K562 (cell line): Measurements from ENCODE around the gene ANKRD44. TPM values are rescaled to one million over a fixed set of nuclear protein-coding genes. Genes with fewer than 3 reads are reported as not detected.

Experiments used
- ATAC-seq: fragments of 200-7000 bp; cut with Tn5 transposase; 3 replicates; pipeline ENCODE4 v1.9.1; 2020; ENCODE audit warnings: moderate library complexity
- BruUV-seq: library from RNA; stranded (reverse); fragments of 400-500 nt; replicated peaks from 2 replicates; lab custom pipeline; 2021; lab: Mats Ljungman, UMichigan
- CTCF ChIA-PET: fragments of 300-600 bp; formaldehyde crosslinking; extraction: SDS; loops from one replicate; lab custom pipeline; 2021; ENCODE audit warnings: low intra/inter-chr PET ratio; lab: Yijun Ruan, JAX
- POLR2A ChIA-PET: fragments of 300-600, 350-650 bp; sonication (Branson Sonifier 250); formaldehyde crosslinking; extraction: SDS; loops from one replicate; lab custom pipeline; 2021; ENCODE audit warnings: antibody characterized with exemption, inconsistent platforms; lab: Yijun Ruan, JAX
- DNase-seq, 4 experiments: peaks; one replicate each; pipeline versions ENCODE4 v3.0.0 to v3.0.0-alpha.2; 2011 to 2018; ENCODE audit warnings: low spot score in 3 of 4, mixed read lengths in 3 of 4; ENCODE audit errors: extremely low read depth in 1 of 4
- FAIRE-seq: peaks from 2 replicates; lab custom pipeline; 2011; peaks lifted over from hg19 to GRCh38; lab: Jason Lieb, UNC
- H2AFZ ChIP-seq: 2 replicates; pipeline ENCODE4 v1.6.0; 2011; ENCODE audit warnings: low read depth, low read length, control low read depth, inconsistent platforms
- H3K27ac ChIP-seq: fragments of 200-600 bp; 3 replicates; pipeline ENCODE4 v1.8.0; 2011; ENCODE audit warnings: low read depth, mild to moderate bottlenecking, control low read depth, inconsistent platforms, low read length, moderate library complexity, mixed read lengths; ENCODE audit errors: extremely low read depth
- H3K27me3 ChIP-seq, 2 experiments: fragments of 300-600 bp in 1 of 2; 2 replicates in 1 of 2; 3 replicates in 1 of 2; pipeline versions ENCODE4 v1.6.0 to v1.8.0; 2011; ENCODE audit warnings: inconsistent platforms in 2 of 2, low read length in 2 of 2, mild to moderate bottlenecking in 1 of 2, mixed read lengths in 1 of 2, moderate library complexity in 1 of 2; ENCODE audit not compliant: control insufficient read depth in 2 of 2, insufficient read depth in 2 of 2
- H3K36me3 ChIP-seq: fragments of 300-600 bp; 3 replicates; pipeline ENCODE4 v1.8.0; 2011; ENCODE audit warnings: mild to moderate bottlenecking, low read length, inconsistent platforms; ENCODE audit not compliant: control insufficient read depth, insufficient read depth
- H3K4me1 ChIP-seq, 2 experiments: fragments of 200-600 bp in 1 of 2; replicated peaks in 1 of 2; 2 replicates in 1 of 2; 3 replicates in 1 of 2; pipeline versions ENCODE4 v1.5.1 to v1.8.0; 2011; ENCODE audit warnings: inconsistent platforms in 2 of 2, low read length in 2 of 2, mild to moderate bottlenecking in 1 of 2, mixed read lengths in 1 of 2, moderate library complexity in 1 of 2; ENCODE audit not compliant: control insufficient read depth in 2 of 2, insufficient read depth in 2 of 2
- H3K4me2 ChIP-seq: 2 replicates; pipeline ENCODE4 v1.6.1; 2011; ENCODE audit warnings: low read length, control low read depth, inconsistent platforms, mixed read lengths; ENCODE audit not compliant: insufficient read depth
- H3K4me3 ChIP-seq: fragments of 200-600 bp; sonication (generic), shearing (Covaris generic); 2 replicates; pipeline ENCODE4 v1.5.1; 2016; ENCODE audit warnings: control low read depth, inconsistent platforms
- H3K79me2 ChIP-seq: fragments of 200-600 bp; 3 replicates; pipeline ENCODE4 v1.8.0; 2011; ENCODE audit warnings: low read length, inconsistent platforms; ENCODE audit not compliant: control insufficient read depth, insufficient read depth
- H3K9ac ChIP-seq, 2 experiments: 2 replicates each; pipeline versions ENCODE4 v1.6.0 to v1.6.1; 2011; ENCODE audit warnings: low read depth in 2 of 2, low read length in 2 of 2, control low read depth in 1 of 2, inconsistent platforms in 1 of 2, mild to moderate bottlenecking in 1 of 2, mixed read lengths in 1 of 2; ENCODE audit not compliant: insufficient read depth in 1 of 2
- H3K9me1 ChIP-seq: one replicate; pipeline ENCODE4 v1.6.0; 2011; ENCODE audit warnings: inconsistent platforms, mild to moderate bottlenecking, low read length, moderate library complexity; ENCODE audit not compliant: control insufficient read depth, insufficient read depth
- H3K9me3 ChIP-seq: replicated peaks from 2 replicates; pipeline ENCODE4 v1.5.1; 2011; ENCODE audit warnings: low read depth, low read length, inconsistent platforms; ENCODE audit not compliant: control insufficient read depth, insufficient read depth
- H4K20me1 ChIP-seq: replicated peaks from 2 replicates; pipeline ENCODE4 v1.6.1; 2011; ENCODE audit warnings: low read length, inconsistent platforms, mixed read lengths; ENCODE audit not compliant: control insufficient read depth, insufficient read depth
- C11orf30 ChIP-seq: fragments of 450-650 bp; IDR thresholded peaks from 2 replicates; pipeline ENCODE4 v1.6.1; 2016; ENCODE audit warnings: low read depth, mild to moderate bottlenecking
- HDGF ChIP-seq: fragments of 450-650 bp; IDR thresholded peaks from 2 replicates; pipeline ENCODE4 v1.6.1; 2016
- HMGN3 ChIP-seq: IDR thresholded peaks from 2 replicates; pipeline ENCODE4 v1.6.1; 2011; ENCODE audit warnings: borderline replicate concordance, low read depth, mild to moderate bottlenecking, mixed read lengths, low read length; ENCODE audit not compliant: insufficient read length; ENCODE audit errors: extremely low read depth
- ILK ChIP-seq: fragments of 450-650 bp; IDR thresholded peaks from 2 replicates; pipeline ENCODE4 v1.6.1; 2016; ENCODE audit warnings: missing genetic modification characterization, low read depth, mild to moderate bottlenecking, missing compliant biosample characterization, moderate library complexity, borderline replicate concordance
- POLR3G ChIP-seq: IDR thresholded peaks from 2 replicates; pipeline ENCODE4 v1.6.1; 2011; ENCODE audit not compliant: insufficient read length, insufficient replicate concordance; ENCODE audit errors: extremely low read depth
- ZKSCAN1 ChIP-seq: fragments of 150-350 bp; IDR thresholded peaks from 2 replicates; pipeline ENCODE4 v1.6.1; 2016; ENCODE audit warnings: low read depth, low read length
- WGBS: fragments of 100-300 bp; shearing (Covaris generic); methylation state at CpG from one replicate; pipeline ENCODE4 v1.1.6; 2016; ENCODE audit warnings: low coverage, mixed read lengths; ENCODE audit not compliant: insufficient coverage; ENCODE audit errors: missing lambda C conversion rate; 5-methylcytosine and 5-hydroxymethylcytosine counted together
- in situ Hi-C: fragments of 300-500 bp; cut with MboI; formaldehyde crosslinking; loops from 4 replicates; pipeline ENCODE4 v1.15.0; 2018; ENCODE audit warnings: inconsistent platforms, mixed read lengths
- intact Hi-C: fragments of 100-400 bp; cut with micrococcal nuclease; formaldehyde crosslinking; loops from 2 replicates; pipeline ENCODE4 v1.14.2; 2022
- polyA plus RNA-seq, 8 experiments: library from polyadenylated mRNA; depleted of rRNA in 4 of 8; stranded (reverse) in 5 of 8; unstranded in 3 of 8; fragments of >200 nt; fragmentation: Nextera tagmentation in 2 of 8; fragmentation: Illumina TruSeq in 1 of 8; extraction: Ambion mirVana in 2 of 8; extraction: Trizol in 1 of 8; gene quantifications; 2 replicates each; pipeline versions ENCODE4 v1.2.1 to v1.2.3, GENCODE V29; 2011 to 2014; ENCODE audit warnings: inconsistent platforms in 1 of 8, missing spikeins in 1 of 8
- total RNA-seq, 7 experiments: library from RNA; depleted of rRNA in 6 of 7; stranded (reverse); fragments of >200 nt in 6 of 7; fragmentation: Illumina TruSeq in 2 of 7; extraction: Trizol in 2 of 7; gene quantifications; 2 replicates each; pipeline versions ENCODE4 v1.2.1 to v1.2.3, GENCODE V29; 2011 to 2021; ENCODE audit warnings: low replicate concordance in 1 of 7

ANKRD44 gene
- total and polyA plus RNA-seq, 9 of the 15 experiments (the other 6 are each of a cell fraction or from before 2014, with no cell fraction given) = 0.03 to 0.64 (median 0.07) TPM; not detected in 3

- H3K9ac ChIP-seq = no peak overlapping the region
- TF ChIP-seq POLR3G (no peak), ZKSCAN1 (peak; percentile 48; the same call in 1 of the 2 replicates)
- TF ChIP-seq, all 486 proteins: peak for 1
- no peak overlapping the region for H3K27ac ChIP-seq
- H3K4me1 ChIP-seq = peaks cover 0 to 14% of the 10 kb centered on the region in 2 experiments; a peak in 3 of 5 replicates
- no peaks in the 10 kb centered on the region; the same call in 1 of the 2 replicates for H4K20me1 ChIP-seq
- H3K4me3 ChIP-seq = no peak overlapping the region
- POLR2A ChIA-PET = interaction anchor here (0.9 kb wide), 1 partner anchor 8 kb away, joined by 3 read pairs; no protein-coding TSS in a partner anchor
- intact Hi-C loops = no loop called here
- no peaks in the 10 kb centered on the region for H3K27me3 ChIP-seq
- H3K79me2 ChIP-seq = no peaks in the 10 kb centered on the region
- no peaks in the 10 kb centered on the region for H3K9me3 ChIP-seq
- WGBS = 6% methylated on average over 8 of the region's 8 CpGs
- no peaks in the 10 kb centered on the region for H3K36me3 ChIP-seq
- no peak for ATAC-seq
- in situ Hi-C loops = no loop called here
- H3K9me1 ChIP-seq = no peaks in the 10 kb centered on the region
- no peak for FAIRE-seq
- no peak overlapping the region for H3K4me2 ChIP-seq
- DNase-seq = no peak
- BruUV-seq = no TSS peak
- H2AFZ ChIP-seq = no peak overlapping the region
- CTCF ChIA-PET = no interaction called here
These were observed 98.0 kb downstream of the ANKRD44 start for GRCh38 chr2:197212344-197213262.

- Histone ChIP-seq H3K36me3 (no peaks in the 10 kb centered on the region), H3K4me1 (peaks cover 0 to 14% of the 10 kb centered on the region in 2 experiments; a peak in 3 of 5 replicates), H3K27me3 (no peaks in the 10 kb centered on the region), H3K9me1 (no peaks in the 10 kb centered on the region), H3K4me2 (no peak overlapping the region), H3K79me2 (no peaks in the 10 kb centered on the region), H3K9me3 (no peaks in the 10 kb centered on the region), H3K4me3 (no peak overlapping the region), H3K9ac (no peak overlapping the region), H2AFZ (no peak overlapping the region), H3K27ac (no peak overlapping the region), H4K20me1 (no peaks in the 10 kb centered on the region; the same call in 1 of the 2 replicates)
- CTCF ChIA-PET = no interaction called here
- intact Hi-C loops (no loop called here), in situ Hi-C loops (no loop called here)
- ATAC-seq = no peak
- FAIRE-seq = no peak
- 6% methylated on average over 4 of the region's 4 CpGs for WGBS
- no TSS peak for BruUV-seq
- DNase-seq = no peak
- POLR2A ChIA-PET = interaction anchor here (0.9 kb wide), 1 partner anchor 9 kb away, joined by 3 read pairs; no protein-coding TSS in a partner anchor
- TF ChIP-seq C11orf30 (no peak), ZKSCAN1 (no peak), HMGN3 (no peak), ILK (no peak), HDGF (no peak)
These were observed 98.7 kb downstream of the ANKRD44 start for GRCh38 chr2:197211881-197212342.
